HG02973 (cell line): Measurements from ENCODE around the gene PPFIA1.
"Not testable (repeated sequence)": the region's sequence is repeated elsewhere in the genome, so short reads cannot be mapped to it uniquely, and the experiment has no call there.

Experiments used
- ATAC-seq: cut with Tn5 transposase; IDR thresholded peaks from one replicate; pipeline ENCODE4 v1.9.1; 2021; ENCODE audit warnings: moderate library complexity; ENCODE audit not compliant: unreplicated experiment

PPFIA1 gene

GRCh38 chr11:70322666-70323065, 52.2 kb downstream of the PPFIA1 start:
- ATAC-seq = no peak

DNA sequence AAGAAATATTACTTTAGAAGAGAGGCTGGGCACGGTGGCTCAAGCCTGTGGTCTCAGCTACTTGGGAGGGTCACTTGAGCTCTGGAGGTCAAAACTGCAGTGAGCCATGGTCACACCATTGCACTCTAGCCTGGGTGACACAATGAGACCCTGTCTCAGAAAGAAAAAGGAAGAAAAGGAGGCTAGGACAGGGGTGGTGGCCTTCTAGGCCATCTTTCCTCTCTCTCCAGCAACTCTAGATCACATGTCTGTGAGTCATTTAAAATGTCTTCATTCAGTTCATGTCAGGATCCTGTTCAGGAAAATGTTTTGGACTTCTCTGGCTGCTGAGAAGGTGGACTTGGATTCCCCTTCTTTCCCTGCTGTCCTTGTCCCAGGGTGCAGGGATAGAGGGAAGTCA, 53.3 kb downstream of the PPFIA1 start:
- ATAC-seq = no peak

DNA sequence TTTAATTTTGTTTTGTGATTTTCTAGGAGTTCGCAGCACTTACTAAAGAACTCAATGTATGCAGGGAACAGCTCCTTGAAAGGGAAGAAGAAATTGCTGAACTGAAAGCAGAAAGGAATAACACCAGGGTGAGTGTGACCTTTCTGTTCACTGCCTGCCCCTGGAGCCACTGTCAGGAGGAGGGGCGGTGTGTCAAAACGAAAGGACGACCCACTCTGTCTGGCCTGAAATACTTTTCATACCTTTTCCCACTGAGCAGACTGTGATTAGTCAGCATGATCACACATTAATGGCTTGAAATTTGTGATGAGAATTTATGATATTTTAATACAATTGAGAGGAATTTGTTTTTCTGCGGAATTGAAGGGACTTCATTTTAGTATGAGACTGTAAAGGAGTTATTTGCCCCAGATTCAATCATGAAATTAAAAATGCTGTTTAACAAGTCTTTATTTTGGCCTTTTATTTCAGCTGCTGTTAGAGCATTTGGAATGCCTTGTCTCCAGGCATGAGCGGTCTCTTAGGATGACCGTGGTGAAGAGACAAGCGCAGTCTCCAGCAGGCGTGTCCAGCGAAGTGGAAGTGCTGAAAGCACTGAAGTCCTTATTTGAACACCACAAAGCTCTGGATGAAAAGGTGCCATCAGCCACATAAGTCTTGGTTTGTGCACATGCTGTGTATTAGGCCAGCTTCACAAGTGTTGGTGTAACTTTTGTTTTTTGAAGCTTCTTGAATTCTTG, 54.1 kb downstream of the PPFIA1 start:
- no peak for ATAC-seq

- no peak for ATAC-seq
Observed at GRCh38 chr11:70325824-70326223, 55.3 kb downstream of the PPFIA1 start.

GRCh38 chr11:70326365-70326811, 55.9 kb downstream of the PPFIA1 start:
- no peak for ATAC-seq

DNA sequence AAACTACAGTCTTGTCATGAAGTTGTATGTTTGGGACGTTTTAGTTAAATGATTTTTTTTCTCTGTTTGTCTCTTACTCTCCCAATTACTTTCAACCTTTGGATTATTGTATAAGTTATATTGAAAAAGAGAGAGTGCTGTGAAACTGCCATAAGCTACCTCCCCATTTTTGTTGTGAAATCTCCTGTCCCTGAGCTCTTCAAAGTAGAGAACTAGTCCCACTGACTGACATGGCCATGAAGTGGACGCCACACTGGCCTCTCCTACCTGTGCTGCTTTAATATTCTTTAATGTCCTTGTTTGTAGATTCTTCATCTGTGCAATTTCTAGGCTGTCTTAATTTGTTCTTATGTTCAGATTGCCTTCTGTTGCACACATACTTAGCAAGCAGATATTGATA, 56.3 kb downstream of the PPFIA1 start:
- no peak for ATAC-seq

DNA sequence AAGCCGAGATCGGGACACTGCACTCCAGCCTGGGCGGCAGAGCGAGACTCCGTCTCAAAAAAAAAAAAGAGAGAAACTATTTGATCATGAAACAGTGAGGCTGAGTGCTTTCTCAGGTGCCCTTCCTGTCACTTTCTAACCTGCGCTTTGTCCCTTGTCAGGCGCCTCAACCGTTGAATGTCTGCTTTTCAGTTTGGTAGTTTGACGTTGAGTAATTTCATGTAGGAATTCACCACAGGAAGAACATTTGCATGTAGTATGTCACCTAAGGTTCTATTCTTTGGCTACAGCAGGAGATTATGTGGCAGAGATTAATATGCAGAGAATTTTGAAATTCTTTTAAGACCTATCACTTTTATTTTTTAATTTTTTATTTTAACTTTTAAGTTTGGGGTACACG, 57.2 kb downstream of the PPFIA1 start:
- ATAC-seq = no peak

- ATAC-seq = no peak
Observed at GRCh38 chr11:70328556-70328955, 58.1 kb downstream of the PPFIA1 start.

DNA sequence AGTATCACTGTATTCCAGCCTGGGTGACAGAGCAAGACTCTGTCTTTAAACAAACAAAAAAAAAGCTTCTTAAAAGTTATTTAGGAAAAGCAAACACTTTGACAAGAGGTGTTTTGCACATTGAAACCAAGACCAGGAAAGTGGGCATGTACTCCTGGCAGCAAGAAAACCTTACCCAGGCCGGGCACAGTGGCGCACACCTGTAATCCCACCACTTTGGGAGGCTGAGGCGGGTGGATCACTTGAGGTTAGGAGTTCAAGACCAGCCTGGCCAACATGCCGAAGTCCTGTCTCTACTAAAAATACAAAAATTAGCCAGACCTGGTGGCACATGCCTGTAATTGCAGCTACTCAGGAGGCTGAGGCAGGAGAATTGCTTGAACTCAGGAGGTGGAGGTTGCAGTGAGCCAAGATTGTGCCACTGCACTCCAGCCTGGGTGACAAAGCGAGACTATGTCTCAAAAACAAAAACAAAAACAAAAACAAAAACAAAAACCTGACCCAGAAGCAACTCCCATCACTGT, 60.9 kb downstream of the PPFIA1 start:
- not testable (repeated sequence) for ATAC-seq

- ATAC-seq = no peak
Observed at GRCh38 chr11:70331901-70332300, 61.4 kb downstream of the PPFIA1 start.

GRCh38 chr11:70332567-70332966, 62.1 kb downstream of the PPFIA1 start:
- no peak for ATAC-seq

DNA sequence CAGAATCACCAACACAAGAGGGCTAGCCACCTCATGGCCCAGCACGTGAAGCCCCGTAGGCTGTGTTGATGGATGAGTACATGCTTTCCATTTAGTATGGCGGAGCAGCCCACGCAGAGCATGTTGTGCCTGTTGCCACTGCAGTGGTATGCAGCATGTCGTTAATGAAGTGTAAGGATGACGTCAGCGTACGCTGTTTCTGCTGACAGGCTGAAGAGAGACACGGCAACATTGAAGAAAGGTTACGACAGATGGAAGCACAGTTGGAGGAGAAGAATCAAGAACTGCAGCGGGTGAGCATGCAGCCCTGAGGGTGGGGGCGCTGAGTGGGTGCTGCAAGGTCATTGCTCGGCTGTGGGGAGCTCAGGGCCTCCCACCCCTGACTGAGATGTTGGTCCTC, 62.8 kb downstream of the PPFIA1 start:
- ATAC-seq = no peak

DNA sequence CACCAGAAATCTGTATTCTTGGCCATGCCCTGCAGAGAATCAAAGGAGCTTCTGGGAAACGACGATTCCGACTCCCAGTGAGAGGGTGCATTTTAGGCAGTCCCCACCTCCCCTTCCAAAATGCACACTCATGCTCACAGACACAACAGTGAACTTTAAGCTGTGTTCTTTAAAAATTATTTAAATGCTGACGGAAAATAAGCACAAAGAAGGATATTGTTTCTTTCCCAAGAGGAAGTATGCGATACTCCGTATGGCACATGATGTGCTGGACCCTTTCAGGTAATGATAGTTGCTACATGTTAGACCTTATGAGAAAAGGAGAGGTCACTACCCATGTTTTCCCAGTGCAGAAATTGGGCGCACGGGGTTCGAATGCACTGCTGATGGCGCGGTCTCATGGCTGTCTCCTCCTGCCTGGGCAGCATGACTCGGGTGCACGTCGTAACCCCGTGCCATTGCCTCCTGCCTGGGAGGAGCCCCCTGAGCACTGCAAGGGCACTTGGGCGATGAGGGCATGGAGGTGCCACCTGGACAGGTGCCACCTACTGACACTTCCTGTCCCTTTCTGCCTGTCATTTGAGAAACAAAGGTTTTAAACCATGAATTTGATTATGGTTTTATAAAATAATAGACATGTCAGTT, 64.0 kb downstream of the PPFIA1 start:
- no peak for ATAC-seq

DNA sequence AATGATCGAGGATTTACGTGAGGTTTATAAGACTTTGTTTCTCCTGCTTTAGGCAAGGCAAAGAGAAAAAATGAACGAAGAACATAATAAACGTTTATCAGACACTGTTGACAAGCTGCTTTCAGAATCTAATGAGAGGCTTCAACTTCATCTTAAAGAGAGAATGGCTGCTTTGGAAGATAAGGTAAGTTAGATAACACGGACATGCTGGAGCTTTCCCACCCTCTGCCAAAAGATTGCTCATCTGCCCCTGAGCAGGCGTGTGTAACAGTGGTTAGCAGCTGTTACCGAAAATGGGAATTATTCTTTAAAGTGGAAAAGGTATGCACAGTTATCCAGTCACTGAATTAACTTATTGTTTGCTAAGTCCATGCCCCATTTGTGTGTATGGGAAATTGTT, 65.0 kb downstream of the PPFIA1 start:
- no peak for ATAC-seq

DNA sequence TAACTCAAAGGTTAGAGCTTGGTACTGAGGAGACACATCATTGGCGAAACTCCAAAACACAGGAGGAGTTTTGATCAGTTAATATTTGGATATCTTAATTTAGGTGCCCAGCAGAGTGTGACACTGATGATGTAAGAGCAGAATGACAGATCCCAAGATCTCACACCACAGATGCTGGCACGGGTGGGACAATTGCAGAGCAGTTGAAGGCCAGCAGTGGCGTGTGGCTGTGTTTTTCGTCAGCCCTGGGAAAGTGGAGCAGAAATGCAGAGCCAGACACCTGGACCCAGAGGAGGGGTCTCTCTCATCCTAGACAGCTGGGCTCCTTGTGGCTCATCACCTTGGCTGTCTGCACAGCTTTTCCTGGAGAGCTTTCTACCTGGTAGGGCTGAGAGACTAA, 68.1 kb downstream of the PPFIA1 start:
- ATAC-seq = no peak

DNA sequence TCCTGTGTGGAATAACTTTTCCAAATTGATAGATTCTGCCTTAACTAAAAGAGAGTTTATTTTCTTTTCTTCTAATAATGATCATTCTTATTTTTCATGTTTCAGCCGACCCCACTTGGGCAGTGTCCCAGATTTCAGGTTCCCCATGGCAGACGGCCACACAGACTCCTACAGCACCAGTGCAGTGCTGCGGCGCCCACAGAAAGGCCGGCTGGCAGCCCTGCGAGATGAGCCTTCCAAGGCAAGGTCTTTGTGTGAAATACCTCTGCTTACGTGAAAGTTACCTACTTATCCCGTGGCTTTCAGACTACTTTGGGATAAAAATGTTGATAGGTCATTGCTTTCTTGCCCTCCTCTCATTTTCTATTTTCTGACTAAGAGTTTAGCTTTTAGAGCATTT, 68.6 kb downstream of the PPFIA1 start:
- ATAC-seq = no peak

- no peak for ATAC-seq
Observed at GRCh38 chr11:70341881-70342429, 71.5 kb downstream of the PPFIA1 start.

DNA sequence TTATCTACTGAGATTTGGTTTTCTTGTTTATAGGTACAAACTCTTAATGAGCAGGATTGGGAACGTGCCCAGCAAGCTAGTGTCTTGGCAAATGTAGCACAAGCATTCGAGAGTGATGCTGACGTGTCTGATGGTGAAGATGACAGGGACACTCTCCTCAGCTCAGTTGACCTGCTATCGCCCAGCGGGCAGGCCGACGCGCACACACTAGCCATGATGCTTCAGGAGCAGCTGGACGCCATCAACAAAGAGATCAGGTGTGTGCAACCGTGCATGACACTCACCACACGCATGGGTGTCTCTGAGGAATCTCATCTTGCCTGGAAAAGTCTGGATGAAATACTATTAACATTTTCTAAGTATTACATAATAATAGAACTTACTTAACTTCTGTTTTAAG, 73.1 kb downstream of the PPFIA1 start:
- ATAC-seq = no peak

GRCh38 chr11:70348191-70348590, 77.7 kb downstream of the PPFIA1 start:
- ATAC-seq = no peak

DNA sequence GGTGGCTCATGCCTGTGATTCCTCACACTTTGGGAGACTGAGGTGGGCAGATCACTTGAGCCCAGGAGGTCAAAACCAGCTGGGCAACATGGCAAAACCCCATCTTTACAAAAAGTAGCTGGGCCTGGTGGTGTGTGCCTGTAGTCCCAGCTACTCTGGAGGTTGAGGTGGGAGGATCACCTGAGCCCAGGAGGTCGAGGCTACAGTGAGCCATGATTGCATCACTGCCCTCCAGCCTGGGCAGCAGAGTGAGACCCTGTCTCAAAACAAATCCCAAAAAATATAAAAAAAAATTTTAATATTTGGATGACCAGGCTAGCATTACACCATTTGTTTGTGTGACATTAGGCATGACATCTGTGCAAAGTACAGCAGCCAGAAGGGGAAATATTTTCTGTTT, 78.1 kb downstream of the PPFIA1 start:
- ATAC-seq = no peak

- no peak for ATAC-seq
Observed at GRCh38 chr11:70351646-70352045, 81.2 kb downstream of the PPFIA1 start.

GRCh38 chr11:70352100-70352499, 81.6 kb downstream of the PPFIA1 start:
- no peak for ATAC-seq
